HG02938 (cell line): Measurements from ENCODE around the gene ADCYAP1R1.

Source experiments
- ATAC-seq: cut with Tn5 transposase; IDR thresholded peaks from one replicate; pipeline ENCODE4 v1.9.1; 2021; ENCODE audit warnings: mild to moderate bottlenecking, moderate library complexity; ENCODE audit not compliant: unreplicated experiment

Gene ADCYAP1R1

DNA sequence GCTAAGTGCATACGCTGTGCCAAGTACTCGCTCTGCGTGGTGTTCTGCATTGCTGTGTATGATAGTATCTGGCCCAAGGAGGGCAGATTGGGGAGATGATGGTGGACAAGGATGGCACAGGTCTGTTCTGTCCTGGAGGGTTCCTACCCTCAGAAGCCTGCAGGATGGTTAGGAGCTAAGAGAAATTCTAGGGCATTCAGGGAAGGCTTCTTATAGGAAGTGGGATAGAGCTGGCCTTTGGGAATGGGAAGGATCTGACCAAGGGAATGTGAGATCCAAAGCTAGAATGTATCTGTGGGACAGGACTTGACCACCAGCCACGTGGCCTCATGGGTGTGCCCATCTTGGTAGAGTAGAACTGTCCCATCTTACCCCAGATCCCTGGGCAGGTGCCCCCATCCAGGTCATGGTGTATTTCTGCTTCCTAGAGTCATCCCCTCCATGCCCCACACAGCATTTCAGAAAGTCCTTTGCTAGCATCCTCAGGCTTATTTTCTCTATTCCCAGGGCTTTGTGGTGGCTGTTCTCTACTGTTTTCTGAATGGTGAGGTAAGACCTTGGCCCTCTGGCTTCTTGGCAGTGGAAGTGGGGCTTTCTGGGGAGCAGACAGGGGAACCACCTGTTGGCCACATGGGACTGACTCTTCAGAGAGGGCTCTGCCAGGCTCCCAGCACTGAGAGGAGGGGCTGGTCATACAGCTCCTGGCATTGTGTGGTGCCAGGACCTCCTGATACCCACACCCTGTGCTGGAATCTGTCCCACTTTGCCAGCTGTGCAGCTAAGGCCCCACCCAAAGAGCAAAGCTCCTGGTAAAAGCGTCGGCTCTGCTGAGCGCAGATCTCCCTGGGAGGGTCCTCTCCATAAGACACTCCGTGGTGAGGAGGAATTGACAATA is 52.5 kb downstream of the ADCYAP1R1 start:
- no peak for ATAC-seq

DNA sequence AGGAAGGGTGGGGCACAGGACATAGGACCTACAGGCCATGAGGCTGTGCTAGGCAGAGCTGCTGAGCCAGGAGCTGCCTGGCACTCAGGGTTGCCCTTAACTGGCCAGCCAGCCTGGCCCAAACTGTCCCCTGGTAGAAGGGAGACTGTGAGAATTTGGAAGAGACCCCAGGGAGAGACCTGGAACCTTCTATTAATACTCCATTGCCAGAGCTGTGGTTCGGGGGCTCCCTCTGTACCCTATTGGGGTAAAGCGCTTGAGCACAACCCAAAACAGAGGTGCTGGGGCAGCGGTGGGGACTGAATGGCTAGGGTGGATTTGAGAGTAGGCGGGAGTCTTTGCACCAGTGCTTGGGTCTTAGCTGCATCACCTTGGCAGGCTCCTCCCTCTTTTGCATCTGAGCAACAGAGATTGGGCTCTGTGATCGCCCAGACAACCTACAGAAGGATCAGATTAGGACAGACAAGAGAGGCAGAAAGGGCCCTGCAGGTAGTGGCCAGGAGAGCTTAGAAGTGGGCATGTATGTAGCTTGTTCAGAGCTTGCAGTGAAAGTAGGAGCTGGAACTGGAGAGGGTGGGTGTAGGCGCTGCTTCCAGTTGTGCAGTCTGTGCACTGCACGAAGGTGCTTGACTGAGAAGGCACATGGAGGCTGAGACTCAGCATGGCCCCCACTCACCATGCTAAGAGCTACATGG is 53.3 kb downstream of the ADCYAP1R1 start:
- no peak for ATAC-seq

GRCh38 chr7:31106303-31107105 is 54.4 kb downstream of the ADCYAP1R1 start:
- no peak for ATAC-seq

DNA sequence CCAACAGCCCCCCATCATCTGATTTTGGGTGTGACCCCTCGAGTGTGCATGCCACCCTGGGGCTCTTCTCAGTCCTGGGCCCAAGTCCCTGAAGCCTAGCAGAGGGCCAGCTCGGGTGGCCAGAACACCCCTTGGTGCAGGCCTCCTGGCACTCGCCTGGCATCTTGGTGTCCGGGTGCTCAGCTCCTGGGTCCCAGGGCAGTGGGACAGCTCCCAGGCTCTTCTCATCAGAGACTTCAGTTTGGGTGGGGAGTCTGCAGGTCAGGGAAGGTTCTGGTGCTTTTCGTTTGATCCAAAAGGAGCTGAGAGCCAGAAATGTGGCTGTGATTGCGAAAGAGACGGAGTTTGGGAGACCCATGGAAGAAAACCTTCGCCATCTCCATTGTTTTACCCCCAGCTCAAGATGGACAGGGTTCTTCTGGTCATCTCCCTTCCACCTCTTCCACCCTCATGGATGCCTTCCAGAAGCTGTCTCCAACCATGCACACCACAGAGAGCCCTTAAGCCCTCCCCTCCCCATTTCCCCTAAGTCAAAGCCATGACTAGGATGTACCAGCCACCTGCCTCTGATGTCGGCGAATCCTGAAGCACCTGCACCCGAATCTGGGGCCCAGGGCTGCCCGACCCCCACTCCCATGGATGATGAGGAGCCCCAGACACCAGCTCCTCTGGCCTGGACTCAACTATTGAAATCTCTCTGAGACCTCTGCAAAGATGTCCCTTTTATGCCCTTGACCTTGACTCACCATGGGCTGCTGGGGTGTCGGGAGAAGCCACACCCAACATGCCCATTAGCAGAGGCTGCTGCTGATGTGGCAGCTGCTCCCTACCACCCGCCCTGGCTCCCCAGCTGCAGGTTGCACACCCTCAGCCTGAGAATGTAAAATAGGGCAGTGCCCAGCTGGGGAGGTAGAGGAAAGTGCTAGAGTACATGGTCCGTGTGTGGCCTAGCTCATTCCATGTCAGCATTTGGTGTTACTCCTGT is 55.3 kb downstream of the ADCYAP1R1 start:
- ATAC-seq, result no peak

- no peak for ATAC-seq
Measured at GRCh38 chr7:31108097-31108657, 56.1 kb downstream of the ADCYAP1R1 start.

GRCh38 chr7:31109751-31110150 is 57.6 kb downstream of the ADCYAP1R1 start:
- ATAC-seq, result no peak

DNA sequence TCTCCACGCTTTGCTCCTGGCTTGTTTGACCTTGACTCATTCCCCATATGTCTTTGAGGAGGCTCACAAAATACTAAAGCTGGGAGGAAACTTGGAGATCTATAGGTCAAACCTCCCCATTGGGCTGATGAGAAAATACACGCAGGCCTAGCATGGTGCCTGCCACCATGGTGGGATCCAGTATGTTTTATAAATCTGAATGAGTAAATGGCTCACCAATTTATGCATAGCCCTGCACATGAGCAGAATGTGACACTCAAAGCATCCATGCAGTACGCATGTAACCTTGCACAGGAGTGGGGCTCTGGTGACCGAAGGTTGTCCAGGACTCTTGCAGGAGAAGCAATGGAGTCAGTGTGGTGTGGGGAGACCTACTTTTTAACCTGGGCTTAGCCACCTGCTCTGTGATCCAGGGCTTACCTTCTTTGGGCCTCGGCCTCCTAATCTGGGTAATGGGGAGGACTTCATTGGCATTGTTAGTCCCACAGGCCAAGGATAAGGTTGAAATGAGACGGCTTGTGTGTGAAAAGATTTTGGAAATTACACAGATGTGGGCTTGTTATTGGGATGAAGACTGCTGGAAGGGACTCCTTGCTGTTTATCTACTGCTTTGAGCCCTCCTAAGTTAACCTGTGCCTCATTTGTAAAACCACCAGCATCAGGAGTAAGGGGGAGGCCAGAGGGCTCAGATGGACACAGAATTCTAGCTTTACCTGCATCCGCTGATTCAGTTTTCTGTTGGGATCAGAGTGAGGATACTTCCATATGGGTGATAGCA is 58.4 kb downstream of the ADCYAP1R1 start:
- no peak for ATAC-seq

- no peak for ATAC-seq
Measured at GRCh38 chr7:31111109-31111451, 59.0 kb downstream of the ADCYAP1R1 start.

DNA sequence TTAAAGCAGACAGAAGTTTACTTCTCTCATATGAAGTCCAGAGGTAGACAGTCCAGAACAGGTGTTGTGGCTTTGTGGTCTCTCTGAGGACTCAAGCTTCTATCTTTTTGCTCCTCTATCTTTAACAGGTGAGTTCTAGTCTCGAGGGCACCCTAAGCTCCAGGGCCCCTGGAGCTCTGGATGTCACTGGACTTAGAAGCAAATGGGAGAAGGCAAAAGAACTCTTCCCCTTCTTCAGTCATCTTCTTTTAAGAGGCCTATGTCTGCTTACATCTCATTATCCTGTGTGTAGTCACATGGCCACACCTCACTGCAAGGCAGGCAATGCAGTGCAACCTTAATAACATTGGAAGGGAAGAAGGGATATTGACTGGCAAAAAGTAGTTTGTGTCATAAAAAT is 61.6 kb downstream of the ADCYAP1R1 start:
- no peak for ATAC-seq

- ATAC-seq, result no peak
Measured at GRCh38 chr7:31114593-31115343, 62.7 kb downstream of the ADCYAP1R1 start.

GRCh38 chr7:31116615-31117014 is 64.5 kb downstream of the ADCYAP1R1 start:
- no peak for ATAC-seq

GRCh38 chr7:31119249-31119648 is 67.1 kb downstream of the ADCYAP1R1 start:
- ATAC-seq, result no peak

DNA sequence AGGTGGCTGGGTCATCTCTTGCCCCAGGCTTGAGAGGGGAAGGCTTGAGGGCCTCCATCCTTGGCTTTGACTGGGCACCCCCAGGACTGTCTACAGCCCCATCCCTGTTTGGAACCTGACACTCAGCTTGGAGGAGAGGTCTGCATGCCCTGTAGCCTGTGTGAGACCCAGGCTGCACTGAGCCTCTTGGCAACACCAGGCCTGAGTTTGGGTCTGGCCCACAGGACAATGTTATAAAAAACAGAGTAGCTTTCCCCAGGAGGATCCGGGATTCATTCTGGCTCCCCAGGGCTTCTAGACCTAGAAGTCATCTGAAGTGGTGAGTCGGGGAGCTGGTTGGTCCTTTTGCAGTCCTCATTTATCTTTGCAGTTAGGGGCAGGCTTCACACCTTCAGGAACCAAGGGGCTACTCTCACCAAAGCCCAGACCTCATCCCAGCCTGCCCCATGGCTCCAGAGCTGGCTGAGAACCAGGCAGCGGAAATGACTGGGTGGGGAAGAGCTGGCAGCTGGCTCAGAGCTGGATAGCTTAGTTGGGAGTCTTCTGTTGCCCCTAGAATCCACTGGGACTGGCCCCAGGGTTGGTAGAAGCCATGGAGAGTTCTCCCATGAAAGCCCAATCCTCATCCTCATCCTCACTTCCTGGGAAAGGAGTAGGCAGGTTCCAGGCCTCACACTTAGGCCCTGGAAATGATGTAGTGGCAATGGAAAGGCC is 68.8 kb downstream of the ADCYAP1R1 start:
- no peak for ATAC-seq

GRCh38 chr7:31121601-31122000 is 69.5 kb downstream of the ADCYAP1R1 start:
- no peak for ATAC-seq

DNA sequence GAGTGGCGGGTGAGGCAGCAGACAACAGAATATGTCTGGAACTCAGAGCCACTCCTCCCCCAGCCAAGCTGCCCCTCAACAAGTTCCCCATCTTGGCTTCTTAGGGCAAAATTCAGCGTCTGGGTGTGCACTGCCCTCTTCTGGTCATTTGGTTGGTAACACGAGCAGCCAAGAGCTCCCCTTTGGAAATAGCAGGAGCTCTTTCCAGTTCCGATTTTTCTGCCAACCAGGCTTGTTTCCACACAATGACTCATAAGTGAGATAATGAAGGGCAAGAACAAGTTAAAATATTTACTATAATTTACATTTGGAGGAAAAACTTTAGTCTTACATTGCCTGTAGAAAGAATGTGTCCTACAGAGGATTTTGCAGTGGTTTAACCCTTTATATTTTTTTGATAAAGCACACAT is 70.5 kb downstream of the ADCYAP1R1 start:
- no peak for ATAC-seq

- ATAC-seq, result no peak
Measured at GRCh38 chr7:31123321-31123720, 71.2 kb downstream of the ADCYAP1R1 start.

- no peak for ATAC-seq
Measured at GRCh38 chr7:31123726-31124125, 71.6 kb downstream of the ADCYAP1R1 start.

DNA sequence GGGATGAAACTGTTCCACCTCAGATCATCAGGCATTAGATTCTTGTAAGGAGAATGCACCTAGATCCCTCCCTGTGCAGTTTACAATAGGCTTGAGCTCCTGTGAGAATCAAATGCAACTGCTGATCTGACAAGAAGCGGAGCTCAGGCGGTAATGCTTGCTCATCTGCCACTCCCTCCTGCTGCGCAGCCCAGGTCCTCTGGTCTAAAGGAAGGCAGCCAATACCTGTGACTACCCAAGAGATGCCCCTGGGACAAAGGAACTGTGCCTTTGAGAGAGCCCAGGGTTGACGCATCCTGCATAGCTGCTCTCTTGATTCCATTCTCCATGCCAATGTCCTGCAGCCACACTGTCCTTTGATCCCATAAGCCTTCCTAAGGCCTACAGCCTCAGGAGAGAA is 73.1 kb downstream of the ADCYAP1R1 start:
- ATAC-seq, result no peak
